EH (cell line): ENCODE data around the gene KRT84.
A peak's percentile ranks its signal among the peaks of the same experiment; 100 is the strongest.
"Not testable (repeated sequence)": the region's sequence is repeated elsewhere in the genome, so short reads cannot be mapped to it uniquely, and the experiment has no call there.

Experiments used
- DNase-seq: peaks from one replicate; pipeline ENCODE4 v3.0.0-alpha.2; 2015; ENCODE audit warnings: low read depth

KRT84 gene

DNA sequence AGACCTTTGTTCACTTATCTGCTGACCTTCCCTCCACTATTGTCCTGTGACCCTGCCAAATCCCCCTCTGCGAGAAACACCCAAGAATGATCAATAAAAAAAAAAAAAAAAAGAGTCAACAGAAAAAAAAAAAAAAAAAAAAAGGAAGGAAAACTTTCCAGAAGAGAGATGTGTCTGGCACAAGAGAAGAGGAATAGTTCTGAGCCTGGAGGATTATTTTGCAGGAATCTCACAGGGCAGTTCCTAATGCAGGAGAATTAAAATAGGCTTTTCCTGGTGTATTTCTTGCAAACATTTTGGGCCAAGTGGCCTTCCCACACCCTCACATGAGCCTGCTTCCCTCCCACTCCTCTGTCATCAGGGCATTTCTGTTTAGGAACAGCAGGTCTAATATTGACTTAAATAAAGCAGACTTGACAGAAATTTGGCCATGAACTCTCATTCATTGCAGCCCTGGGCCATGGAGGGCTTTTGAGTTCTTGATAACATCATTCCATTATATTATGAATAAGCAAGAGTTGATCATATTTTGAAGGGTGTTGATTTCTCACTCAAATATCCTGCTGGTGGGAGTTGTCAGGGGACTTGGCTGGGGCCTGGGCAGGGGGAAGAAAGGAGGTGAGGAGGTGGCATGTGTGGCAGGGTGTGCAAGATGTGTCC is 25.3 kb upstream of the KRT84 start:
- not testable (repeated sequence) for DNase-seq

DNA sequence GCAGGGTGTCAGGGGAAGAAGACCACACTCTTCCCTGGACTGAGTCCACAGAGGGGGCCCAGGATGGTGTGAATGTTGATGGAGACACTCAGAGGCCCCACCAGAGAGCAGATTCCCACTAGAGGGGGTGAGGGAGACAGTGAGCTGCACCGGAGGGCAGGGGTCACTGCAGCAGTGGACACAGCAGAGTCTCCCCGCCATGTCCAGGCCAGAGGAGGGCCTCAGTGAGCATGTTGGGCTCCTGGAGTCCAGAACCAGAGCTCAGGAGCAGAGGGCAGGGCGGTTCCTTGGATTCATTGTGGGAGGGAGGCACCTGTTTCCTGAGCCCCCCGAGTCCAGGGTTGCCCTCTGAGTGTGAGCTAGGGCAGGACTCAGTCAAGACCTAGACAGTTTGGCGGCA is 22.5 kb upstream of the KRT84 start:
- no peak for DNase-seq

DNA sequence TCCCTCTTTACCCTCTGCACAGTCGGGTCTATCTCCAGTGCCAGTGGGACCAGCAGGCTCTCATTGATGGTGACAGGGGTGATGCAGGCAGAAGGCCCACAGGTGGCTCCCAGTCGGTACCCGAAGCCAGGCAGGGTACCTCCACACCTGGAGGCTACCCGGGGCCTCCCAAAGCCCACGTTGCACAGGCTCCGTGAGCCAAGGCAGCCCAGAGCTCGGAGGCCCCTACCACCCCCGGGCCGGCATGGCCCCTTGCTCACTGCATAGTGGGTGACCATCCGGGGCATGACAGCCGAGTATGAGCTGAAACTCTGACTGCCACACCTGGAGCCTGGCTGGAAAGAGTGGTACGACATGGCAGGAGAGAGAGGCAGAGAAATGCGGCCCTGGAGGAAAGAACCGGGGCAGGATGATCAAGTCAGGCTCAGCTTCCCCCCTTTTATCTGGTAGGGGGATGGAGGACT is 20.5 kb upstream of the KRT84 start, which contains the start of gene KRT82:
TSS of gene KRT82 (minus strand) at position 414 of the 464 bp plus-strand sequence. CDS start at position 356, 58 bp downstream.
- DNase-seq, result no peak

DNA sequence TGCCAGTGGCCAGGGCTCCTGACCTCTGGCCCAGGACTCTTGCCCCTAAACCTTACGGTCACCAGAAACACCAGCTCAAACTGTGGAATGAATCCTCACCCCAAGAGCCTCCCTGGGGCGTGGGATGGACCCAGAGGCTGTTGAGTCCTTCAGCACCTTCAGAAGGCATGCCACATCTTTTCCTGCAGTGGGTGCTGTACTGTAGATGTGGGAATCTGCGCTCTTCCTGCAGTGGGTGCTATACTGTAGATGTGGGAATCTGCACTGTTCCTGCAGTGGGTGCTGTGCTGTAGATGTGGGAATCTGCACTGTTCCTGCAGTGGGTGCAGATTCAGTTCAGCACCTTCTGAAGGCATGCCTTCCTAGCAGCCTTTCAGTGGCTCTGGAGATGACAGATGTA is 19.5 kb upstream of the KRT84 start:
- peak; percentile 15 for DNase-seq

DNA sequence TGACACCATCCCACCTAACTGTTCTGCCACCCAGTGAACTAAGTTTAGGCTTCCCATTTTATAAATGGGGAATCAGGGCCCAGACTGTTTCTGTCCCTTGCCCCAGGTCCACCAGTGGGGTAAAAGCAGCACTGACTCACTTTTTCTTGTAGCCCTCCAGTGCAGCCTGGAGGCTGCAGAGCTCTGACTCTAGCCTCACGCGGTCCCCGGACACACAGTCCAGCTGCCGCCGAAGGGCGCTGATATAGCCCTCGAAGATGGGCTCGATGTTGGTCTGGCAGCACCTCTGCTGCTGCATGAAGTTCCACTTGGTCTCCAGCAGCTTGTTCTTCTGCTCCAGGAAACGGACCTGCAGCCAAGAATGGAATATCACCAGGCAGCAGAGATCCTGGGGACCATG is 18.1 kb upstream of the KRT84 start:
- no peak for DNase-seq

DNA sequence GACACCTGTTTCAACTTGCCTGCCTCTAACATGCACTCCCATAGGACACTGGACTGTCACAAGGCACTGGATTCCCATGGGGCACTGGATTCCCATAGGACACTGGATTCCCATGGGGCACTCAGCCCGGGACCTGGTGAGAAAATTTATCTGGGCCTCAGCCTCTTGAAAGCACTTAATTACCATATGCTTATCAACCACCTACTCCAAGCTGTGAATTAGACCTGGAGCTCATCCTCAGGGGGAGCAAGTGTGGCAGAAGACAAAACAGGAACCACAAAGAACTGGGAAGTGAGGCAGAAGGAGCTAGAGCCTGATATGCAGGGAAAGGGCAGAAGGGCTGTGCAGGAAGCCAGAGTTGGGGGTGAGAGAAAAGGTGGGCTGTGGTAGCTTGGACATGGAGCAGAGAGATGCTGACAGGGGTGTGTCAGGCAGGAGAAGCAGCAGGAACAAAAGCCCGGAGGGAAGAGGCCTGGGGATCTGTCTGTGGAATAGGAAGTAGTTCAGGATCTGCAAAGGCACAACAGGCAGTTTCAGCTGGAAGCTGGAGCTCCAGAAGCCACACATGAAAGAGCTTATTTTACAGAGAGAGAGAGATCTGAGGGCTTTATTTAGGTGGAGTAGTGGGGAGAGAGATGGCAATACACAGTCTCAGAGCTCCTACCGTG is 17.6 kb upstream of the KRT84 start:
- DNase-seq, result no peak

DNA sequence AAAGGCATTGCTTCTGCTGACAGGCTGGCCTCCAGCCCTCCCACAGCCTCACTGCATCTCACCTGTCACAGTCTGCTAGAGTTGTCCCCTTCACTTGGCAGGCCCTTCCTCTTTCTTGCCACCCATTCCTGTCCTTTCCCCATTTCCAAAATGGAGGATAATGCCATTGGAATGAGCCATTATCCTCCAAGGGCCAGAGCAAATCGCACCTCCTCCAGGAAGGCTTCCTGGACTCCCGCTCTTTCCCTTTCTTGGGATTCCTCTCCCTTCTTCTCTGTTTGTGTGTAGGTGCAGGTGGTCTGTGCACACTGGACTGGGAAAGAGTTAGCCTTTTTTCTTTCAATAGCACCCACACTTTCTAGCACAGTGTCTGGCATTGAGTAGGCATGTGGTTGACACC is 16.9 kb upstream of the KRT84 start:
- no peak for DNase-seq

DNA sequence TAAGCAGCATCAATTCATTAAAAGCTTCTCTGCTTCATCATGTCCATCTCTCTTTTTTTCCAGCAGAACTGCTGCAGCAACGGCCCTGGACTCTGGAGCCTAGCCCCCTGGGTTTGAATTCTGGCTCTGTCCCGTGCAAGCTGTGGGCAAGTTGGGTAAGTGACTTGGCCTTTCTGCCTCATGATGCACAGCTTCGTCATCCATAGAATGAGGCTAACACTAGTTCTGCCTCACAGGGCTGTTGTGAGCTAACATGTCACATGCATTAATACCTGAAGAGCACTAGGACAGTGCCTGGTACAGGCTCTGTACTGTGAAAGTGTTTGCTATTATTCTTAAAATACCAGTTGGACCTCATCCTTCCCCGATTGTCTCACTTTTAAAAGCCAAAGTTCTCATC is 16.5 kb upstream of the KRT84 start:
- DNase-seq, result no peak

DNA sequence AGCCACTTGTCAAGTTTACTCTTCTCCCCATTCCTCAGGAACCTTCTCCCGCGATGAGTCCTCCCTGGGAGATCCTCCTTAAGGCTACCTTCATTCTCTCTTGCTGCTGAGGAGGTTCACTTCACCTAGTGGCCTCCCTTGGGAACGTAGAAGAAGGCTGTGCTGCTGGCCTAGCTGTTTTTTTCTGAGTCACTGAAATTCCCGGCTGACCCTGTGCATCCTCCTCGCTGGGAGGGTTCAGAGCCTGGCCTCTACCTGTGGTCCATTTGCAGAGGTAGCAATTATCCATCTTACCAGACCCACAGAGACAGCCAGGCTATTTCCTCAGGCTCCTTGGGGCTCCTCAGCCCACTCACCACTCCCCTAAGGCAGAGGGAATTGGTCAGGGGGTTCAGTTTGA is 16.1 kb upstream of the KRT84 start:
- DNase-seq, result no peak

DNA sequence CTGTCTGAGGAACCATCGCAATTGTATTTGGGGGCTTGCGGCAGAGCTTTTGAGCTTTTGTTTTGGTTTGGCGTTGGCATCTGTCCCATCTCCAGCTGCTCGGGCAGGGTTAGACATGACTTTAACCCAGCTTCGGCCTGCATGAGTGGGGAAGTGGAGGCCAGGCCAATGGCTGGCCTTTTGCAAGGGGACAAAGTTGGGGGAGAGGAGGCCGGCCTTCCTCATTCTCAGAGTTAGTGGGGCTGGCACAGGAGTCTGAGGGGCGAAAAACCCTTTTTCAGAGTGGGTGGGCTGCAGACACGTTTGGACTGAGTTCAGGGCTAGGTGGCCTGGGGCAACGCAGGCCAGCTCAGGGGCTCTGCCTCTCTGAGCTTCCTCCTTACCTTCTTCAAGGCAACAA is 15.5 kb upstream of the KRT84 start:
- DNase-seq, result no peak

DNA sequence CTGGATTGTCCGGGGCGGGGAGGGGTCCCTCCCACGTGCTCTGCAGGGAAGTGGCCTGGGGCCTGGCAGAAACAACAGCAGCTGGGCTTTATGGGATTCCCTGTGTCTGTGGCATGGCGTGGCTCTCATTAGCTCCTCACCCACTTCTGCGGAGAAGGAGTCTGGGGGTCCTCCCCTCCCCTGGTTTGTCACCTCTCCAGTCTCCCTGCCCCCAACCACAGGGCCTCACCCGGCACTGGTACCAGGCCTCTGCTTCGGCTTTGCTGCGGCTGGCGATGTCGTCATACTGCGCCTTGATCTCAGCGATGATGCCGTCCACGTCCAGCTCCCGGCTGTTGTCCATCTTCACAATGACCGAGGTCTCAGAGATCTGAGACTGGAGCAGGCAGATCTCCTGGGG is 14.3 kb upstream of the KRT84 start:
- DNase-seq, result no peak

DNA sequence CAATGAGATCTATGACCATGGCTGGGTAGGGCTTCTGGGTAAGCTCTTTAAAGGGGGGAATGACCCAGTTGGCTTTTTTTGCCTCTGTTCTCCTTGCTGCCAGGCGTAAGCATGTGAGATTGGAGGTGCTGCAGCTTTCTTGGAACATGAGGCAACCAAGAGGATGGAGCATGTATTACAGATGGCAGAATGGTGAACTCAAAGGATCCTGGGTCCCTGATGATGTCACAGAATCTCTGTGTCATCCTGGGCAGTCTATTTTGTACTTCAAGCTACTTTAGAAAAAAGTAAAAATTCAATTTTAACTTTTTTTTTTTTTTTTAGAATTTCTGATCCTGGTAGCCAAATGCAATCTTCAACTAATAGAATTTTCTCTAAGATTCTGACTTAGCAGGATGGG is 12.7 kb upstream of the KRT84 start:
- no peak for DNase-seq

DNA sequence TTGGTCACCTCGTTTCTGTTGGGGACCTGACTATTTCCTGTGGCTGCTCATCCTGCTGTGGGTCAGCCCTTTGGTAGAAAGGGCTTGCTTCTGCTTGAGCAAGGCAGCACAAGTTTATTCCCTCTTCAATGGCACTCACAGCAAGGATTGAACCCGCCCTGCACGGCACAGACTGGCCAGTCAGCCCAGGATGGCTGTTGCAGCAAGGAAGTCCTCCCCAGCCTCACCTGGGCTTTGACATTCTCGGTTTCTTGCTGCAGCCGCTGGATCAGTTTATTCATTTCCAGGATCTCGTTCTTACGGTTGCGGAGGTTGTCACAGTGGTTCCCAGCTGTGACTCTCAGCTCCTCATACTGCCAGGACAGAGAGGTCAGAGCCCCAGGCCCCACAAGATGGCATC is 11.2 kb upstream of the KRT84 start:
- DNase-seq, result no peak

DNA sequence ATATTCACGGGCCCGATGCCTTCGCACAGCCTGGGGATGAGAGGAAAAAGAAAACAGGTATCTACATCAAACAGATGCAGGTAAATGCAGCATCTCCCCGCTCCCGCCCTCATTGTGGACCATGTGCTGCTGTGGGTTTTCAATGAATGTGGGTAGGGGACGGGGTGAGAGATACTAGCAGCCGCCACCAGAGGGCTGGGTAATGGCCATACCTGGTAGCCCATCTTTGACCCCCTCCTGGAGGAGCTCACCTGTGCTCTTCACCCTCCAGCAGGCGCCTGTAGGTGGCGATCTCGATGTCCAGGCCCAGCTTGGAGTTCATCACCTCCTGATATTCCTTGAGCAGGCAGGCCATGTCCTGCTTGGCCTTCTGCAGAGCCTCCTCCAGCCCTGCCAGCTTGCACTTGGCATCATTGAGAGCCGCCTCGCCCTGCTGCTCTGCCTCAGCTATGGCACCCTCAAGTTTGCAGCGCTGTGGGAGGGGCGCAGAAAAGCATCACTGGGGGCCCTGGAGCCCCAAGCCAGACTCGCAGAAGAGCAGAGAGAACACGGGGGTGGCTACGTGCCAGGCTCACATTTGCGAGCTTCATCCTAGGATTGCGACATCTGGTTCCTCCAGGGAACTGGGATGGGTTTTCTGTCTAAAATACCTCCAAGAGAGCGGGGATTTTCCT is 10.4 kb upstream of the KRT84 start:
- DNase-seq, result peak; percentile 54

DNA sequence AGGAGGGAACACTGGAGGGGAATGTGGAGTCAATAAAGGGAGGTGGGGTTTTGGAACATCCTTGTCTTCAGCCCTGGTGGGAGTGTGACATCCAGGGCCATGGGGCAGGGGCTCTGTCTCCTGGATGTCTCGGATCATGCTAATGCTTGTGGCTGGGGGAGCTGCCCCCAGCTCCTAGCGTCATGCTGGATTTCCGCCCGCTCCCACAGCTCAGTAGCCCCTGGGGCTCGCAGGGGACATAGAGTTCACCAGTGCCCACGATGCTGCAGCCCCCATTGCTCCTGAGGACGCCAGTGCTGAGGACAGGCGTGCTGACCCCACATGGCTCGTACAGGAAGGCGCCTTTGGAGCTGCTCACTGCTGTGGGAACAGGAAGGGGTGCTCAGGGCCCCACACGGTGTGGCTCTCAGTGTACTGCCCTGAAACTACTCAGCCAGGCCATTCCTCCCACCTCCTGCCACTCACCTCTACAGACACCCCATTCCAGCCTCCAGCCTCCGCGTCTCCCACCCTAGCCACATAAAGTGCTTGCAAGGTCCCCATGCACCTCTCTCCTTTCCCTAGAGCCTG is 9.5 kb upstream of the KRT84 start:
- DNase-seq, result no peak

DNA sequence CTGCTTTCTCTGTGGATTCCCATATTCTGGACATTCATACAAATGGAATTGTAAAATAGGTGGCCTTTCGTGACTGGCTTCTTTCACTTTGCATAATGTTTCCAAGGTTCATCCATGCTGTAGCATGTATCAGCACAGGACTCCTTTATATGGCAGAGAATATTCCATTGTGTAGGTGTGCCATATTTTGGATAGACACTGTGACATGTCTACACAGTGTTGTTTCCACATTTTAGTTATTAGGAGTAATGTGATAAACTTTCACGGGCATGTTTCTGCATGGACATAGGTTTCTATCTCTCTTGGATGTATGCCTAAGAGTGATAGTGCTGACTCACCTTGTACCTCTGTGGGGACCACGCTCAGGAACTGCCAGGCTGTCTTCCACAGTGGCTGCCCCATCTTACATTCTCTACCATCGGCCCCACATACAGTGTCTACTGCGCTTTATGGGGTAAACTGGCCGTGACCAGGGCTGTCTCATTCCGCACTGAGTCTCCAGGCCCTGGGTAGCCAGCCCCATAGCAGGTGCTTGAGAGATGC is 7.1 kb upstream of the KRT84 start:
- no peak for DNase-seq

DNA sequence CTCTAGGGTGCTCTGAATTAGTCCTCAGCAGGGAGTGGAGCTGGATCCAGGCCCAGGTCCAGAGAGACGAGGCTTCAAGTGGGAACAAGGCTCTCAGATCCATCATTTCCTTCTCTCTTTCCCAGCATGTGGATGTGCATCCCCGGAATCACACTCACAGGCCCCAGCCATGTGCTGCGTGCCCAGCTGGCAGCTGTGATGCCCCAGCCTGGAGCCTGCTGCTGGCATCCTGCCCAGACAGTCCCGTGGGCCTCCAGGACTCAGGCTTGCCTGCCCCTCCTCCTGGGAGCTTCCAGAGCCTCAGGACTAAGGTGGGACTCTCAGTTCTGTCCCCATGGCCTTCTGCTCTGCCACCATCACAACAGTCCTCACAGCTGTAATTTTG is 6.2 kb upstream of the KRT84 start:
- peak; percentile 25 for DNase-seq

DNA sequence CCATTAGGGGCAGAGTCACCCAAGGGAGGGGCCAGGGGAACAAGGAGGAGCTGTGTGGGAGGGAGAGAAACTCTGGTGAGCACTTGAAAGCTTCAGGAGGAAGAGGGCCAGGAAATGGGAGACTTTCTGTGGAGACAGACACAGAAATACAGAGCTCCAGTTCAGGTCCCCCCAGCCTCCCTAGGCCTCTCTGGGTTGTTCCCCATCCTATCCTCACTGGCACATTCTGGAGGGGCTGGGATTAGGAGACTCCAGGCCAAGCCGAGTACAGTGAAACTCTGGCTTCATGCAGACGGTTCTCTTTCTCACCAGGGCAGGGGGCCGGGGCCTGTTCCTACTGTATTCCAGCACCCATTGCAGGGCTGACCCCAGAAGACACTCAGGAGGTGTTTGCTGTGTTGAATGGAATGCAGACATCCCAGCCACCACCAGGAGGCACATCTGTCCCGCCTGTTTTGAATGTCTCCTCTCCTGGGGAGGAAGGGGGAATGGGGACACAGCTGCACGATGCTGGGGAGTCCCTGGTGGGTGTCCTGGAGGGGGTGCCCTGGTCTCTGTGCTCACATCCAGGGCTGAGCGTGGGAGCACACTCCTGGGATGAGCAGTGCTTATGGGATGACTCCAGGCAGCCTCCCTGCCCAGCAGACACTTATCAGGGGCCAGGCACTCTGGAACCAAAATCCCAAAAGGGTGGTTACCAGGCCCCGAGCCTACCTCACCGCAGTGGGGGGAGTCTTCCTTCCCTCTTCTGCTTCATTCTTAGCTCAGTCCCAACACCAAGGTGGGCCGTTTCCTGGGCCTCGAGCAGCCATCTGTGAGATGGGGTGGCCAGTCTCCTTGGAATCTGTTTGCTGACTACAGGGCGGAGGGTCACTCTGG is 5.5 kb upstream of the KRT84 start:
- peak; percentile 54 for DNase-seq

DNA sequence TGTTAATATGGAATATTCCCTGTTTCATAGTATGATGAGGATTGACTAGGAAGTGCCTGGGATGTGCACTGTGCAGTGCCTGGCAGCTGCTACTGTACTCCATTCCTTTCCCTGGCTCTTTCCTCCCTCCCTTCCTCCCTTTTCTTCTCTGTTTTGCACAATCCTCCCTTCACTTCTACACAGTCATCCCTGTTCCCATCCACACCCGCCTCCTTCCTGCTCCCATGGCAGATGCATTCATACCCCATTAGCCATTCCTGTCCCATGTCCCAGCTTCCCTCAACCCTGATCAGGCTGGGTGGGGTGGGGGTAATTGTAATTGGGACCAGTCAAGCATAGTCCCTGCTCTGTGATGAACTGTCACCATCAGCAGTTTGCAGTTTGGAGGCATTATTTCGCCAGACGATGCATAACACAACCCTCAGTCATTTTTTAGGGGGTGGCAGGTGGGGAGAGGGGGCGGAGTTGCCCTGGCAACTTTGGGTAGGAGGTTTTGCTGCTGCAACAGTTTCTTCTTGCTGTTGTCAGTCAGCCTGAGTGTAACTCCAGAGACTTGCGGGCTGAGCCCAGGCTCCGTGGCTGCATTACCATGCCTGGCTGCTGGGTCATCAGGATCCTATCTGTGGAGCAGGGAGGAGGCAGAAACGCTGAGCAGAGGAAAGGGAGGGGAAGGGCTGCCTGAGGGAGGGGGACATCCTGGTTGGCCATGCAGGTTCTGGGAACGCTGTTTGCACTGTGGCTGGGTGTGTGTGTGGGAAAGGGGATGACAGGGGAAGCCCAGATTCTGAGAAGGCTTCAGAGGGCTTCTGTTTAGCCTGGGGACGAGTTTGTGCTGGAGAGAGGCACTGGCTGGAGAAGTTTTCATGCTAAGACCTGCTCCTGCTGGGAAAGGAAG is 4.1 kb upstream of the KRT84 start:
- peak; percentile 43 for DNase-seq

DNA sequence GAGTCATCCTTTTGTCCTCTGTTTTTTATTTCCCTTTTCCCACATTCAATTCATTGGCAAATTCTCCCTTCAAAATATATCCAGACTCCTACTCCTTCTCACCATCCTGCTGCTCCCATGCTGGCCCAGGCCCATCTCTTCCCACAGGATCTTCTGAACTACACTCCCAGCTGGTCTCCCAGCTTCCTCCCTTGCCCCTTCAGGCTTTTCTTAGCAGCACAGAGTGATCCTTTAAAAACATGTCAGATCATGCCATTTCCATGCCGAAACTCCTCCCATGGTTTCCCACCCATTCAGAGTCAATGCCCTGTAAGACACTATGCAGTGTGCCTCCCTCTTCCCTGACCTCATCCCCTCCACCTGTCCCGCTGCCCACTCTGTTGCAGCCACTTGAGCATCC is 2.4 kb upstream of the KRT84 start:
- DNase-seq, result no peak

DNA sequence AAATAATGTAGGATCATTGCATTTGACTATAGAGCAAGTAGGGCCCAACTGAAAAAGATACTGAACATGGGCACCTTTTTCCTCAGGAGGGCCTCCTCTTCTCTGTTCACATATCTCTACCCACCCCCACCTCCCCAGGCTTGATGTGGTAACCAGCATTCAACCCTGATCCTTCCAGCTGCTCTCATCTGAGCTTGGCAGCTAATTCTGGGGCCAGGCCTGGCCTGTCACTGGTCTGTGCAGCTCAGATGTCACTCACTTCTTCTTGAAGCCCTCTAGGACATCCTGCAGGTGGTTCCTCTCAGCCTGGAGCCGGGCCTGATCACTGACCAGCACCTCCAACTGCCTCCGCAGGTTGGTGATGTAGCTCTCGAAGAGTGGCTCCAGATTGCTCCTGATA is 2.1 kb downstream of the KRT84 start:
- no peak for DNase-seq
